ENCODE data around the gene ARHGDIB. TPM values are rescaled to one million over a fixed set of nuclear protein-coding genes. Genes with fewer than 3 reads are reported as not detected.
A peak's percentile ranks its signal among the peaks of the same experiment; 100 is the strongest.

The ARHGDIB gene
- total and polyA plus RNA-seq, 10 of the 15 experiments (the other 5 are each of a cell fraction or from before 2014, with no cell fraction given), result 796 to 2,849 (median 1,346) TPM

GRCh38 chr12:14959463-14959862, 1.9 kb downstream of the ARHGDIB start:
- ChIA-PET CTCF (interaction anchor here (0.8 to 4.6 kb wide), 10 partner anchors 9 to 190 kb away, joined by 3 to 15 read pairs (median 4); partner anchors contain the start of gene ERP27), SMC1A (ENCODE audit: uncharacterized antibody, unreplicated experiment) (interaction anchor here (1.0 to 4.5 kb wide), 10 partner anchors 9 to 155 kb away, joined by 3 to 33 read pairs (median 8); partner anchors contain the start of genes C12orf60 and ERP27), RAD21 (ENCODE audit: unreplicated experiment) (interaction anchor here (0.8 to 4.7 kb wide), 6 partner anchors 7 to 345 kb away, joined by 3 to 25 read pairs (median 4); no protein-coding TSS in a partner anchor), POLR2A (interaction anchor here (0.8 to 4.2 kb wide), 5 partner anchors 9 to 565 kb away, joined by 3 to 20 read pairs (median 5); no protein-coding TSS in a partner anchor)
- Histone ChIP-seq H3K9me3 (replicated peaks; ENCODE audit: control insufficient read depth, insufficient read depth, low read length) (no peaks in the 10 kb centered on the region), H3K27me3 (replicated peaks in 1 of 2; ENCODE audit: control insufficient read depth in 2 of 2, insufficient read depth in 2 of 2, low read length in 1 of 2) (no peaks in the 10 kb centered on the region), H3K9ac (ENCODE audit: control insufficient read depth, insufficient read depth, low read length) (peak overlapping the region; percentile 97), H2AFZ (ENCODE audit: control insufficient read depth, low read depth, low read length) (no peak overlapping the region), H3K4me1 (ENCODE audit: control insufficient read depth, insufficient read depth, low read length) (peaks cover 10% of the 10 kb centered on the region), H3K4me3 (peak overlapping the region; percentile 80), H3K36me3 (ENCODE audit: control insufficient read depth in 2 of 2, insufficient read depth in 2 of 2, low read length in 1 of 2) (no peaks in the 10 kb centered on the region), H4K20me1 (ENCODE audit: control insufficient read depth, insufficient read depth) (no peaks in the 10 kb centered on the region), H3K4me2 (ENCODE audit: control insufficient read depth, insufficient read depth) (peak overlapping the region; percentile 85), H3K79me2 (ENCODE audit: control insufficient read depth, insufficient read depth, low read length) (peaks cover 84% of the 10 kb centered on the region), H3K27ac (ENCODE audit: control insufficient read depth, insufficient read depth) (peak overlapping the region; percentile 94)
- in situ Hi-C loops (cut with MboI), result loop anchor here (10.0 to 25.0 kb wide), 3 partner anchors 185 to 572 kb away; a partner anchor contains a TSS
- 0% methylated on average over 3 of the region's 3 CpGs for WGBS (ENCODE audit: insufficient coverage, insufficient replicate concordance, low lambda C conversion rate, missing lambda C conversion rate)
- TF ChIP-seq MXI1 (IDR thresholded peaks at IDR 0.05; ENCODE audit: low read depth, low read length) (peak; percentile 8; the same call in 1 of the 2 replicates), ZBTB33 (IDR thresholded peaks at IDR 0.05) (no peak)
- no TSS peak for BruUV-seq (replicated peaks)
- DNase-seq (ENCODE audit: low read depth, low spot score) (no peak), ATAC-seq (no peak), FAIRE-seq (no peak)
- intact Hi-C loops (cut with micrococcal nuclease; ENCODE audit: unreplicated experiment), result loop anchor here (5.0 to 10.0 kb wide), 3 partner anchors 345 to 825 kb away; partner anchors contain the start of gene EPS8

GRCh38 chr12:14959126-14959440, 2.3 kb downstream of the ARHGDIB start:
- ChIA-PET RAD21 (ENCODE audit: unreplicated experiment) (interaction anchor here (0.6 to 4.7 kb wide), 6 partner anchors 7 to 537 kb away, joined by 3 to 25 read pairs (median 4); no protein-coding TSS in a partner anchor), SMC1A (ENCODE audit: uncharacterized antibody, unreplicated experiment) (interaction anchor here (1.0 to 4.5 kb wide), 10 partner anchors 9 to 155 kb away, joined by 3 to 33 read pairs (median 8); partner anchors contain the start of genes C12orf60 and ERP27), CTCF (interaction anchor here (0.8 to 4.6 kb wide), 11 partner anchors 8 to 235 kb away, joined by 3 to 15 read pairs (median 4); partner anchors contain the start of gene ERP27), POLR2A (interaction anchor here (0.8 to 4.2 kb wide), 5 partner anchors 8 to 564 kb away, joined by 3 to 20 read pairs (median 5); no protein-coding TSS in a partner anchor)
- no peak for ATAC-seq
- peak overlapping the region; percentile 94 for H3K27ac ChIP-seq (ENCODE audit: control insufficient read depth, insufficient read depth)
- H3K9me3 ChIP-seq (replicated peaks; ENCODE audit: control insufficient read depth, insufficient read depth, low read length), result no peaks in the 10 kb centered on the region
- WGBS (ENCODE audit: insufficient coverage, insufficient replicate concordance, low lambda C conversion rate, missing lambda C conversion rate), result under 1% methylated on average over 10 of the region's 10 CpGs
- H3K36me3 ChIP-seq (ENCODE audit: control insufficient read depth in 2 of 2, insufficient read depth in 2 of 2, low read length in 1 of 2), result no peaks in the 10 kb centered on the region
- no peak for FAIRE-seq
- BruUV-seq (replicated peaks), result no TSS peak
- peaks cover 14% of the 10 kb centered on the region for H3K4me1 ChIP-seq (ENCODE audit: control insufficient read depth, insufficient read depth, low read length)
- no peaks in the 10 kb centered on the region for H4K20me1 ChIP-seq (ENCODE audit: control insufficient read depth, insufficient read depth)
- H3K9ac ChIP-seq (ENCODE audit: control insufficient read depth, insufficient read depth, low read length), result peak overlapping the region; percentile 97
- in situ Hi-C loops (cut with MboI) (loop anchor here (10.0 to 25.0 kb wide), 3 partner anchors 184 to 572 kb away; a partner anchor contains a TSS), intact Hi-C loops (cut with micrococcal nuclease; ENCODE audit: unreplicated experiment) (loop anchor here (5.0 to 10.0 kb wide), 3 partner anchors 344 to 826 kb away; partner anchors contain the start of gene EPS8)
- no peak for DNase-seq (ENCODE audit: low read depth, low spot score)
- peaks cover 88% of the 10 kb centered on the region for H3K79me2 ChIP-seq (ENCODE audit: control insufficient read depth, insufficient read depth, low read length)
- H2AFZ ChIP-seq (ENCODE audit: control insufficient read depth, low read depth, low read length), result no peak overlapping the region
- peak overlapping the region; percentile 85 for H3K4me2 ChIP-seq (ENCODE audit: control insufficient read depth, insufficient read depth)
- peak overlapping the region; percentile 80 for H3K4me3 ChIP-seq
- H3K27me3 ChIP-seq (replicated peaks in 1 of 2; ENCODE audit: control insufficient read depth in 2 of 2, insufficient read depth in 2 of 2, low read length in 1 of 2), result no peaks in the 10 kb centered on the region
- TF ChIP-seq MTA3 (IDR thresholded peaks at IDR 0.05; ENCODE audit: borderline replicate concordance, low read length) (no peak), DPF2 (IDR thresholded peaks at IDR 0.05) (no peak), RCOR1 (conservative IDR thresholded peaks at IDR 0.05; ENCODE audit: low read depth, low read length) (no peak), SUZ12 (IDR thresholded peaks at IDR 0.05; ENCODE audit: unreplicated experiment) (no peak), TCF12 (IDR thresholded peaks at IDR 0.05; ENCODE audit: low read depth, low read length) (no peak), RBBP5 (conservative IDR thresholded peaks at IDR 0.05) (no peak), ZZZ3 (IDR thresholded peaks at IDR 0.05; ENCODE audit: control insufficient read depth, insufficient read length, low read depth) (no peak), NKRF (conservative IDR thresholded peaks at IDR 0.05) (no peak), TCF3 (IDR thresholded peaks at IDR 0.05; ENCODE audit: borderline replicate concordance, insufficient read depth, low read depth, low read length) (no peak), SRF (IDR thresholded peaks at IDR 0.05; ENCODE audit: low read depth in 2 of 2, low read length in 2 of 2) (no peak)

Measured in GM12878 (cell line).